ENCODE results near the gene CRYM.
"Not testable (repeated sequence)": the region's sequence is repeated elsewhere in the genome, so short reads cannot be mapped to it uniquely, and the experiment has no call there.

CRYM gene

GRCh38 chr16:21275529-21275928 is 2.6 kb downstream of the CRYM start:
- no peak for DNase-seq (ENCODE audit: low read depth)
- TF ChIP-seq CTCF (IDR thresholded peaks at IDR 0.05; ENCODE audit: low read depth, low read length, missing control alignments) = no peak
- H3K4me3 ChIP-seq (ENCODE audit: low read depth, low read length) = no peak overlapping the region

GRCh38 chr16:21274172-21274726 is 3.8 kb downstream of the CRYM start:
- TF ChIP-seq CTCF (IDR thresholded peaks at IDR 0.05; ENCODE audit: low read depth, low read length, missing control alignments) = no peak
- DNase-seq (ENCODE audit: low read depth) = peak; percentile 41
- no peak overlapping the region for H3K4me3 ChIP-seq (ENCODE audit: low read depth, low read length)

GRCh38 chr16:21272763-21273162 is 5.3 kb downstream of the CRYM start:
- DNase-seq (ENCODE audit: low read depth); H3K4me3 ChIP-seq (ENCODE audit: low read depth, low read length): not testable (repeated sequence)

- no peak for DNase-seq (ENCODE audit: low read depth)
- no peak overlapping the region for H3K4me3 ChIP-seq (ENCODE audit: low read depth, low read length)
- TF ChIP-seq CTCF (IDR thresholded peaks at IDR 0.05; ENCODE audit: low read depth, low read length, missing control alignments) = no peak
These were observed 5.8 kb downstream of the CRYM start for GRCh38 chr16:21272253-21272652.

- DNase-seq (ENCODE audit: low read depth) = no peak
- TF ChIP-seq CTCF (IDR thresholded peaks at IDR 0.05; ENCODE audit: low read depth, low read length, missing control alignments) = no peak
- H3K4me3 ChIP-seq (ENCODE audit: low read depth, low read length) = no peak overlapping the region
These were observed 9.9 kb downstream of the CRYM start for GRCh38 chr16:21268236-21268635.

- no peak for DNase-seq (ENCODE audit: low read depth)
- TF ChIP-seq CTCF (IDR thresholded peaks at IDR 0.05; ENCODE audit: low read depth, low read length, missing control alignments) = no peak
- H3K4me3 ChIP-seq (ENCODE audit: low read depth, low read length) = no peak overlapping the region
These were observed 10.8 kb downstream of the CRYM start for GRCh38 chr16:21267298-21267697.

GRCh38 chr16:21265104-21265837 is 12.8 kb downstream of the CRYM start:
- H3K4me3 ChIP-seq (ENCODE audit: low read depth, low read length) = no peak overlapping the region
- no peak for DNase-seq (ENCODE audit: low read depth)
- no peak for TF ChIP-seq CTCF (IDR thresholded peaks at IDR 0.05; ENCODE audit: low read depth, low read length, missing control alignments)

Measured in GM12864 (cell line).